AG09309 (cell line): ENCODE data around the gene PNMA6E.

Experiments used
- DNase-seq: peaks from one replicate; pipeline ENCODE4 v3.0.0-alpha.2; 2010; ENCODE audit warnings: low read depth
- H3K4me3 ChIP-seq: 2 replicates; pipeline ENCODE4 v1.5.1; 2011; ENCODE audit warnings: mild to moderate bottlenecking, low read depth, low read length, moderate library complexity; ENCODE audit not compliant: control insufficient read depth
- CTCF ChIP-seq: IDR thresholded peaks from 2 replicates; pipeline ENCODE4 v1.5.1; 2011; ENCODE audit warnings: mild to moderate bottlenecking, low read depth, low read length, inconsistent platforms; ENCODE audit not compliant: insufficient read depth, control insufficient read depth; ENCODE audit errors: missing control alignments

PNMA6E gene

DNA sequence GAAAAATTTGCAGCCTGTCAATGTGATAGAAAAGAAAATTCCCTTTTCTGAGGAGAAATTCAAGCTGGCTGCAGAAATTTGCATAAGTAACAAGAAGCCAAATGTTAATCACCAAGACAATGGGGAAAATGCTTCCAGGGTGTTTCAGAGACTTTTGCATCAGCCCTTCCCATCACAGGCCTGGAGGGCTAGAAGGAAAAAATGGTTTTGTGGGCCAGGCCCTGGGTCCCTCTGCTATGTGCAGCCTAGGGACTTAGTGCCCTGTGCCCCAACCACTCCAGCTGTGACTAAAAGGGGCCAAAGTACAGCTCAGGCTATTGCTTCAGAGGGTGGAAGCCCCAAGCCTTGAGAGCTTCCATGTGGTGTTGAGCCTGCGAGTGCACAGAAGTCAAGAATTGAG lies 43.3 kb downstream of the PNMA6E start:
- no peak overlapping the region for H3K4me3 ChIP-seq
- no peak for TF ChIP-seq CTCF
- no peak for DNase-seq

GRCh38 chrX:153353416-153353815 lies 47.7 kb downstream of the PNMA6E start:
- H3K4me3 ChIP-seq = no peak overlapping the region
- TF ChIP-seq CTCF = no peak
- DNase-seq = no peak

- no peak overlapping the region for H3K4me3 ChIP-seq
- TF ChIP-seq CTCF = no peak
- no peak for DNase-seq
Observed at GRCh38 chrX:153352858-153353257, 48.3 kb downstream of the PNMA6E start.

- H3K4me3 ChIP-seq = no peak overlapping the region
- no peak for DNase-seq
- no peak for TF ChIP-seq CTCF
Observed at GRCh38 chrX:153351981-153352380, 49.2 kb downstream of the PNMA6E start.

- no peak overlapping the region for H3K4me3 ChIP-seq
- TF ChIP-seq CTCF = no peak
- no peak for DNase-seq
Observed at GRCh38 chrX:153349952-153350351, 51.2 kb downstream of the PNMA6E start.

GRCh38 chrX:153348421-153348820 lies 52.7 kb downstream of the PNMA6E start:
- DNase-seq = no peak
- no peak overlapping the region for H3K4me3 ChIP-seq
- no peak for TF ChIP-seq CTCF

GRCh38 chrX:153347530-153347929 lies 53.6 kb downstream of the PNMA6E start:
- DNase-seq = no peak
- TF ChIP-seq CTCF = no peak
- H3K4me3 ChIP-seq = no peak overlapping the region
